ENCODE measurements around the gene POLA1. TPM values are rescaled to one million over a fixed set of nuclear protein-coding genes. Genes with fewer than 3 reads are reported as not detected.

Gene POLA1
- total and polyA plus RNA-seq, 7 donors: 3.5 to 9.4 (median 6.8) TPM

- Histone ChIP-seq H3K9me3 (no peaks in the 10 kb centered on the region), H3K27me3 (ENCODE audit: insufficient read depth in 3 of 3, low read length in 2 of 3) (no peaks in the 10 kb centered on the region), H3K4me1 (peaks cover 6% of the 10 kb centered on the region), H3K4me3 (no peak overlapping the region), H3K27ac (no peak overlapping the region), H3K36me3 (ENCODE audit: insufficient read depth in 1 of 2, low read depth in 1 of 2) (no peaks in the 10 kb centered on the region)
- TF ChIP-seq CTCF (IDR thresholded peaks at IDR 0.05): no peak
- 13 to 45% (median 13%) methylated on average over 1 of the region's 1 CpG for WGBS, 3 donors
- intact Hi-C loops (cut with DNase I): no loop called here
- ATAC-seq (no peak), DNase-seq (no peak)
Observed at GRCh38 chrX:24900234-24900633, 206.5 kb downstream of the POLA1 start.

DNA sequence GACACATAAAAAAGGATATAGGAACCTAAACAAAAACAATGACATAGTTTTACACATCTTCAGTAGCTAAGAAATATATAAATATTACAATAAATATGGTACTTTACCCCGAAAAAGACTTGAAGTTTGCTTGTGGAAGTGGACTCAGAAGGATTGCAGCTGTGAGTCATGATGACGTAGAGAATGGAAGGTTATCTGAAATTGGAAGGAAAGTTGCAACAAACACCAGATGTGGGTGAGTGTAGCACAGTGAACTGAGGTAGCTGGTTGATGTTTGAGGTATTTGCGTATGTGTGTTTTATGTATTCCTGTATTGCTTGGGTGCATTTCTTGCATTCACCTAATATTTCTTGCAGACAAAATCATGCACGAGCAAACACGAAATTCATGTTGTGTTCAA is 209.1 kb downstream of the POLA1 start:
- no peaks in the 10 kb centered on the region for H3K9me3 ChIP-seq
- no peak overlapping the region for H3K27ac ChIP-seq
- 76 to 99% (median 95%) methylated on average over 5 of the region's 5 CpGs for WGBS, 3 donors
- no peak overlapping the region for H3K4me3 ChIP-seq
- TF ChIP-seq CTCF (IDR thresholded peaks at IDR 0.05): no peak
- no peak for DNase-seq
- no peaks in the 10 kb centered on the region for H3K36me3 ChIP-seq (ENCODE audit: insufficient read depth in 1 of 2, low read depth in 1 of 2)
- peaks cover 6% of the 10 kb centered on the region for H3K4me1 ChIP-seq
- intact Hi-C loops (cut with DNase I): no loop called here
- ATAC-seq: no peak
- no peaks in the 10 kb centered on the region for H3K27me3 ChIP-seq (ENCODE audit: insufficient read depth in 3 of 3, low read length in 2 of 3)

DNA sequence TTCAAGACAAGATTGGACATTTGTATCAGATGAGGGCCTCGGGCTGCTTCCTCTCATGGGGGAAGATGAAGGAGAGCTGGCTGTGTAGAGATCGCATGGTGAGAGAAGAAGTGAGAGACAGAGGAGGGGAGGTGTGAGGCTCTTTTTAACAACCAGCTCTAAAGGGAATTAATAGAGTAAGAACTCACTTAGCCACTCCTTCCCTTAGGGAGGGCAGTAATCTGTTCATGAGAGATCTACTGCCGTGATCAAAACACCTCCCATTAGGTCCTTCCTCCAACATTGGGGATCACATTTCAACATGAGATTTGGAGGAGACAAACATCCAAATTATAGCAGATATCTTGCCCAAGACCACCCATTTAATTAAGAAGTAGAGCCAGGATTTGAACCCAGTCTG is 225.0 kb downstream of the POLA1 start:
- Histone ChIP-seq H3K9me3 (no peaks in the 10 kb centered on the region), H3K36me3 (ENCODE audit: insufficient read depth in 1 of 2, low read depth in 1 of 2) (no peaks in the 10 kb centered on the region), H3K4me3 (no peak overlapping the region), H3K27me3 (ENCODE audit: insufficient read depth in 3 of 3, low read length in 2 of 3) (no peaks in the 10 kb centered on the region), H3K27ac (no peak overlapping the region), H3K4me1 (no peaks in the 10 kb centered on the region)
- TF ChIP-seq CTCF (IDR thresholded peaks at IDR 0.05): no peak
- ATAC-seq: no peak
- intact Hi-C loops (cut with DNase I): no loop called here
- no peak for DNase-seq
- 67 to 93% (median 79%) methylated on average over 3 of the region's 3 CpGs for WGBS, 3 donors

DNA sequence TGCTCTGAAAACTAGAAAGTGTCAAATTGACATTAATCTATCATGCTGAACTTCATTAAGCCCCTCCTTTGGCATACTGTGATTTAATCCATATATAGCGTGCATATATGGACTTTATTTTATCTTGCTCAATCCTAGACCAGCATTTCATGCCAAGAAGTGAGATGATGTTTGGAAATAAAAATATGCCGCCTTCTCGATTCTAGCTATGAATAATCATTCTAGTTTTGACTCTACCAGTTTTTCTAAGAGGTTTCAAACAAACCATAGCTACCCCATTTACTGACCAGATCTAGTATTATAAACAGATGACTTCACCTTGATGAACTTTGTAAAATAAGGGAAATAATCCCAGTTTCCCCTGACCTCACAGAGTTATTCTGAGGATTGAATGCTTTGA is 227.1 kb downstream of the POLA1 start:
- 72 to 86% (median 80%) methylated on average over 3 of the region's 3 CpGs for WGBS, 3 donors
- Histone ChIP-seq H3K4me1 (no peaks in the 10 kb centered on the region), H3K27ac (no peak overlapping the region), H3K27me3 (ENCODE audit: insufficient read depth in 3 of 3, low read length in 2 of 3) (no peaks in the 10 kb centered on the region), H3K9me3 (no peaks in the 10 kb centered on the region), H3K36me3 (ENCODE audit: insufficient read depth in 1 of 2, low read depth in 1 of 2) (no peaks in the 10 kb centered on the region), H3K4me3 (no peak overlapping the region)
- DNase-seq (no peak), ATAC-seq (no peak)
- TF ChIP-seq CTCF (IDR thresholded peaks at IDR 0.05): no peak
- intact Hi-C loops (cut with DNase I): no loop called here

- WGBS, 3 donors: 34 to 53% (median 53%) methylated on average over 2 of the region's 2 CpGs
- peak in 2 of 4 donors; percentile 40 to 66 for ATAC-seq
- no peak for TF ChIP-seq CTCF (IDR thresholded peaks at IDR 0.05)
- H3K9me3 ChIP-seq: no peaks in the 10 kb centered on the region
- no peak overlapping the region for H3K27ac ChIP-seq
- no peak for DNase-seq
- no peaks in the 10 kb centered on the region for H3K36me3 ChIP-seq (ENCODE audit: insufficient read depth in 1 of 2, low read depth in 1 of 2)
- no peaks in the 10 kb centered on the region for H3K4me1 ChIP-seq
- no peaks in the 10 kb centered on the region for H3K27me3 ChIP-seq (ENCODE audit: insufficient read depth in 3 of 3, low read length in 2 of 3)
- H3K4me3 ChIP-seq: no peak overlapping the region
- intact Hi-C loops (cut with DNase I): no loop called here
Observed at GRCh38 chrX:24925430-24925829, 231.7 kb downstream of the POLA1 start.

All from psoas muscle (tissue), 8 donors.